Hematopoietic multipotent progenitor cell treated with erythropoietin and hydrocortisone succinate and interleukin-3 and kit ligand, for 8 days (in vitro differentiated cells): ENCODE data around the gene HPS3.

Source experiments
- DNase-seq: peaks from one replicate; pipeline ENCODE4 v3.0.0-alpha.2; 2015

Gene HPS3

GRCh38 chr3:149122721-149123578 lies 6.5 kb upstream of the HPS3 start:
- no peak for DNase-seq

GRCh38 chr3:149128821-149129220 lies 617 bp upstream of the HPS3 start:
- DNase-seq, result no peak

GRCh38 chr3:149131589-149131988 lies 2.2 kb downstream of the HPS3 start:
- DNase-seq, result no peak

GRCh38 chr3:149134575-149134974 lies 5.1 kb downstream of the HPS3 start:
- DNase-seq, result no peak

GRCh38 chr3:149142682-149143081 lies 13.2 kb downstream of the HPS3 start:
- DNase-seq, result no peak

- DNase-seq, result no peak
Measured at GRCh38 chr3:149145356-149145755, 15.9 kb downstream of the HPS3 start.

- DNase-seq, result no peak
Measured at GRCh38 chr3:149145974-149146373, 16.5 kb downstream of the HPS3 start.

- no peak for DNase-seq
Measured at GRCh38 chr3:149150436-149150835, 21.0 kb downstream of the HPS3 start.

GRCh38 chr3:149151843-149152242 lies 22.4 kb downstream of the HPS3 start:
- peak; percentile 38 for DNase-seq

GRCh38 chr3:149152420-149152819 lies 23.0 kb downstream of the HPS3 start:
- DNase-seq, result no peak

- no peak for DNase-seq
Measured at GRCh38 chr3:149153402-149153801, 24.0 kb downstream of the HPS3 start.

- no peak for DNase-seq
Measured at GRCh38 chr3:149160754-149161300, 31.4 kb downstream of the HPS3 start.

GRCh38 chr3:149162007-149162406 lies 32.6 kb downstream of the HPS3 start:
- DNase-seq, result no peak

GRCh38 chr3:149163066-149163465 lies 33.6 kb downstream of the HPS3 start:
- no peak for DNase-seq

- no peak for DNase-seq
Measured at GRCh38 chr3:149167898-149168297, 38.5 kb downstream of the HPS3 start.

GRCh38 chr3:149170672-149171071 lies 41.2 kb downstream of the HPS3 start:
- no peak for DNase-seq

GRCh38 chr3:149174901-149175300 lies 45.5 kb downstream of the HPS3 start:
- no peak for DNase-seq

GRCh38 chr3:149177122-149177521 lies 47.7 kb downstream of the HPS3 start:
- no peak for DNase-seq

- no peak for DNase-seq
Measured at GRCh38 chr3:149179220-149179619, 49.8 kb downstream of the HPS3 start.

GRCh38 chr3:149180057-149180573 lies 50.7 kb downstream of the HPS3 start:
- DNase-seq, result peak; percentile 47

- no peak for DNase-seq
Measured at GRCh38 chr3:149181182-149181581, 51.7 kb downstream of the HPS3 start.

- no peak for DNase-seq
Measured at GRCh38 chr3:149186219-149186618, 56.8 kb downstream of the HPS3 start.

- no peak for DNase-seq
Measured at GRCh38 chr3:149186721-149187120, 57.3 kb downstream of the HPS3 start.

GRCh38 chr3:149188494-149188893 lies 59.1 kb downstream of the HPS3 start:
- DNase-seq, result no peak
